HCT116 (cell line): ENCODE data around the gene LRRTM4. TPM values are rescaled to one million over a fixed set of nuclear protein-coding genes. Genes with fewer than 3 reads are reported as not detected.

ENCODE experiments used
- ATAC-seq: fragments of 200-7000 bp; cut with Tn5 transposase; 2 replicates; pipeline ENCODE4 v1.9.1; 2020; ENCODE audit warnings: mild to moderate bottlenecking, moderate library complexity
- BruUV-seq: library from RNA; stranded (reverse); fragments of 400-500 nt; replicated peaks from 2 replicates; lab custom pipeline; 2021; lab: Mats Ljungman, UMichigan
- CTCF ChIA-PET: fragments of 300-600 bp; sonication (Branson Sonifier 250); formaldehyde crosslinking; loops from one replicate; lab custom pipeline; 2021; ENCODE audit warnings: antibody characterized with exemption; lab: Charles Lee
- POLR2A ChIA-PET: fragments of 300-600, 350-600 bp; sonication (Branson Sonifier 250); formaldehyde crosslinking; loops from one replicate; lab custom pipeline; 2021; ENCODE audit warnings: antibody characterized with exemption; lab: Charles Lee
- RAD21 ChIA-PET, 2 experiments: fragments of 300-600 bp; sonication (Branson Sonifier 250); formaldehyde crosslinking; loops; one replicate each; lab custom pipeline; 2023; ENCODE audit warnings: low total read pairs in 2 of 2; ENCODE audit not compliant: uncharacterized antibody in 2 of 2, unreplicated experiment in 2 of 2, low non-redundant PET in 1 of 2; lab: Charles Lee
- DNase-seq: peaks from one replicate; pipeline ENCODE4 v3.0.0-alpha.2; 2010; ENCODE audit warnings: low read depth, low spot score
- H2AFZ ChIP-seq: fragments of 200-600 bp; shearing (Covaris generic), sonication (generic); 2 replicates; pipeline ENCODE4 v1.6.1; 2017; ENCODE audit warnings: low read depth, mixed run types, mixed read lengths, antibody characterized with exemption, low read length; ENCODE audit not compliant: poor library complexity, severe bottlenecking
- H3K27ac ChIP-seq: 2 replicates; pipeline ENCODE4 v1.5.1; 2012; ENCODE audit warnings: low read depth, low read length
- H3K27me3 ChIP-seq: fragments of 200-600 bp; sonication (generic); 2 replicates; pipeline ENCODE4 v1.6.1; 2016; ENCODE audit warnings: mixed run types, low read length, mixed read lengths; ENCODE audit not compliant: insufficient read depth
- H3K36me3 ChIP-seq, 2 experiments: fragments of 200-500 bp in 1 of 2; fragments of 200-600 bp in 1 of 2; sonication (Bioruptor generic) in 1 of 2; sonication (generic) in 1 of 2; 2 replicates each; pipeline versions ENCODE4 v1.5.1 to v1.6.1; 2014 to 2016; ENCODE audit warnings: low read length in 2 of 2, inconsistent platforms in 1 of 2, mixed read lengths in 1 of 2, mixed run types in 1 of 2; ENCODE audit not compliant: insufficient read depth in 2 of 2, control insufficient read depth in 1 of 2
- H3K4me1 ChIP-seq, 2 experiments: fragments of 200-600 bp in 1 of 2; sonication (generic) in 1 of 2; 2 replicates each; pipeline versions ENCODE4 v1.5.1 to v1.6.1; 2012 to 2017; ENCODE audit warnings: low read length in 2 of 2, inconsistent platforms in 1 of 2, mild to moderate bottlenecking in 1 of 2, mixed read lengths in 1 of 2, mixed run types in 1 of 2, moderate library complexity in 1 of 2; ENCODE audit not compliant: insufficient read depth in 2 of 2, control insufficient read depth in 1 of 2
- H3K4me2 ChIP-seq: fragments of 200-600 bp; sonication (generic); 2 replicates; pipeline ENCODE4 v1.6.1; 2017; ENCODE audit warnings: mixed run types, low read length, mixed read lengths
- H3K4me3 ChIP-seq, 2 experiments: fragments of 200-600 bp in 1 of 2; sonication (generic) in 1 of 2; replicated peaks in 1 of 2; 2 replicates each; pipeline ENCODE4 v1.5.1; 2011 to 2016; ENCODE audit warnings: low read length in 2 of 2, control low read depth in 1 of 2, low read depth in 1 of 2, mild to moderate bottlenecking in 1 of 2, mixed read lengths in 1 of 2, mixed run types in 1 of 2
- H3K79me2 ChIP-seq: fragments of 200-600 bp; sonication (generic); 2 replicates; pipeline ENCODE4 v1.6.1; 2017; ENCODE audit warnings: mild to moderate bottlenecking, mixed run types, low read length, moderate library complexity, mixed read lengths; ENCODE audit not compliant: insufficient read depth
- H3K9ac ChIP-seq: fragments of 200-600 bp; sonication (generic); 2 replicates; pipeline ENCODE4 v1.6.1; 2016; ENCODE audit warnings: low read length, mixed read lengths
- H3K9me2 ChIP-seq: fragments of 200-600 bp; sonication (generic), shearing (Covaris generic); 2 replicates; pipeline ENCODE4 v1.6.1; 2017; ENCODE audit warnings: mixed run types, mild to moderate bottlenecking, moderate library complexity; ENCODE audit not compliant: insufficient read depth
- H3K9me3 ChIP-seq, 2 experiments: fragments of 200-500 bp in 1 of 2; fragments of 200-600 bp in 1 of 2; sonication (Bioruptor generic) in 1 of 2; sonication (generic) in 1 of 2; 2 replicates each; pipeline ENCODE4 v1.6.1; 2014 to 2017; ENCODE audit warnings: low read length in 2 of 2, mixed read lengths in 2 of 2, inconsistent platforms in 1 of 2, low read depth in 1 of 2, mild to moderate bottlenecking in 1 of 2, mixed run types in 1 of 2, moderate library complexity in 1 of 2; ENCODE audit not compliant: control insufficient read depth in 1 of 2, insufficient read depth in 1 of 2
- H4K20me1 ChIP-seq: fragments of 200-600 bp; sonication (generic), shearing (Covaris generic); 2 replicates; pipeline ENCODE4 v1.6.1; 2017; ENCODE audit warnings: mixed run types, mild to moderate bottlenecking, moderate library complexity; ENCODE audit not compliant: insufficient read depth
- CBX3 ChIP-seq: IDR thresholded peaks from 2 replicates; pipeline ENCODE4 v1.6.1; 2012; ENCODE audit warnings: low read depth
- EGR1 ChIP-seq: IDR thresholded peaks from 2 replicates; pipeline ENCODE4 v1.6.1; 2012; ENCODE audit warnings: low read depth
- EZH2 ChIP-seq: fragments of 200-600 bp; sonication (generic); IDR thresholded peaks from 2 replicates; pipeline ENCODE4 v1.6.1; 2017; ENCODE audit warnings: antibody characterized with exemption, mixed run types
- EZH2phosphoT487 ChIP-seq: fragments of 200-600 bp; IDR thresholded peaks from 2 replicates; pipeline ENCODE4 v1.6.1; 2018; ENCODE audit warnings: antibody characterized with exemption, borderline replicate concordance
- JUND ChIP-seq: IDR thresholded peaks from 2 replicates; pipeline ENCODE4 v1.6.1; 2012
- POLR2AphosphoS5 ChIP-seq: IDR thresholded peaks from 2 replicates; pipeline ENCODE4 v1.6.1; 2011; ENCODE audit warnings: mild to moderate bottlenecking, low read depth, low read length, moderate library complexity
- RAD21 ChIP-seq: IDR thresholded peaks from 2 replicates; pipeline ENCODE4 v1.6.1; 2012; ENCODE audit warnings: low read depth, mild to moderate bottlenecking
- SRF ChIP-seq: IDR thresholded peaks from 2 replicates; pipeline ENCODE4 v1.6.1; 2012; ENCODE audit warnings: low read depth
- YY1 ChIP-seq: IDR thresholded peaks from 2 replicates; pipeline ENCODE4 v1.6.1; 2011; ENCODE audit warnings: low read length, low read depth, moderate library complexity, mild to moderate bottlenecking; ENCODE audit not compliant: insufficient replicate concordance; ENCODE audit errors: extremely low read depth
- ZFX ChIP-seq: fragments of 450-650 bp; IDR thresholded peaks from 2 replicates; pipeline ENCODE4 v1.6.1; 2017
- ZNF274 ChIP-seq: fragments of 200-500 bp; sonication (Bioruptor generic); IDR thresholded peaks from 2 replicates; pipeline ENCODE4 v1.6.1; 2014; ENCODE audit warnings: mild to moderate bottlenecking, low read depth, low read length, inconsistent platforms
- intact Hi-C: fragments of 100-400 bp; cut with micrococcal nuclease; formaldehyde crosslinking; loops from 2 replicates; pipeline ENCODE4 v1.10.0; 2022
- total RNA-seq: library from RNA; stranded (reverse); gene quantifications from one replicate; pipeline ENCODE4 v1.2.1, GENCODE V29; 2021; ENCODE audit not compliant: unreplicated experiment
- TF ChIP-seq, protein P1 (sequence below), 3 experiments: fragments of 200-600 bp in 1 of 3; sonication (generic) in 1 of 3; IDR thresholded peaks in 2 of 3; conservative IDR thresholded peaks in 1 of 3; 2 replicates each; pipeline ENCODE4 v1.5.1; 2012 to 2017; ENCODE audit warnings: low read depth in 2 of 3, low read length in 2 of 3, antibody characterized with exemption in 1 of 3, borderline replicate concordance in 1 of 3, control low read depth in 1 of 3, mild to moderate bottlenecking in 1 of 3, mixed read lengths in 1 of 3, mixed run types in 1 of 3, moderate library complexity in 1 of 3; ENCODE audit not compliant: insufficient read depth in 1 of 3
- TF ChIP-seq, protein P2 (sequence below): IDR thresholded peaks from 2 replicates; pipeline ENCODE4 v1.6.1; 2011; ENCODE audit warnings: mild to moderate bottlenecking, low read length, moderate library complexity; ENCODE audit not compliant: insufficient replicate concordance; ENCODE audit errors: extremely low read depth
- TF ChIP-seq, protein P3 (sequence below): IDR thresholded peaks from 2 replicates; pipeline ENCODE4 v1.6.1; 2012; ENCODE audit warnings: low read depth
- TF ChIP-seq, protein P4 (sequence below): IDR thresholded peaks from 2 replicates; pipeline ENCODE4 v1.6.1; 2012

LRRTM4 gene
- total RNA-seq, 1 experiment from 2014 or later, result 0.25 TPM

DNA sequence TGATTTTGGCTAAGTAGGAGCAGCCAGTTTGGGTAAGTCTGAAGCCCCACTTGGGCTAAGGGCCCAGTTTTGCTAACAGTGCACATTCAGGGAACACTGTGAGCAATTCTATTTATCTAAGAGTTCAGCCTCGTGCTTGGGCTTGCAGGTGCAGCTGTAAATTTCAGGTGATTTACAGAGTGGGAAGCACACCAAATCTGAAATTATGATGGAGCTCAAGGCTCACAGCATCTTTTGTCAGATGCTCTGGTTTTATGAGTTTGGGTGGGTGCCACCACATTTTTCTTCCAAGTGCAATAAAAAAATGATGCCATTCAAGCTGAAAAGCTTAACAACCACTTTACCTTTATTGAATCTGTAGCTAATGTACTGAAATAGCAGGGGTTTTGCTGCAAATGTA is 671.2 kb downstream of the LRRTM4 start (continued):
- TF ChIP-seq, protein P1, sequence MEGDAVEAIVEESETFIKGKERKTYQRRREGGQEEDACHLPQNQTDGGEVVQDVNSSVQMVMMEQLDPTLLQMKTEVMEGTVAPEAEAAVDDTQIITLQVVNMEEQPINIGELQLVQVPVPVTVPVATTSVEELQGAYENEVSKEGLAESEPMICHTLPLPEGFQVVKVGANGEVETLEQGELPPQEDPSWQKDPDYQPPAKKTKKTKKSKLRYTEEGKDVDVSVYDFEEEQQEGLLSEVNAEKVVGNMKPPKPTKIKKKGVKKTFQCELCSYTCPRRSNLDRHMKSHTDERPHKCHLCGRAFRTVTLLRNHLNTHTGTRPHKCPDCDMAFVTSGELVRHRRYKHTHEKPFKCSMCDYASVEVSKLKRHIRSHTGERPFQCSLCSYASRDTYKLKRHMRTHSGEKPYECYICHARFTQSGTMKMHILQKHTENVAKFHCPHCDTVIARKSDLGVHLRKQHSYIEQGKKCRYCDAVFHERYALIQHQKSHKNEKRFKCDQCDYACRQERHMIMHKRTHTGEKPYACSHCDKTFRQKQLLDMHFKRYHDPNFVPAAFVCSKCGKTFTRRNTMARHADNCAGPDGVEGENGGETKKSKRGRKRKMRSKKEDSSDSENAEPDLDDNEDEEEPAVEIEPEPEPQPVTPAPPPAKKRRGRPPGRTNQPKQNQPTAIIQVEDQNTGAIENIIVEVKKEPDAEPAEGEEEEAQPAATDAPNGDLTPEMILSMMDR (IDR thresholded peaks at IDR 0.05 in 2 of 3, conservative IDR thresholded peaks at IDR 0.05 in 1 of 3; ENCODE audit: borderline replicate concordance in 1 of 3, insufficient read depth in 1 of 3, low read depth in 2 of 3, low read length in 2 of 3), result no peak
- no peak for TF ChIP-seq JUND
- no peak for TF ChIP-seq EZH2phosphoT487
- no peak for TF ChIP-seq SRF
- TF ChIP-seq ZFX, result no peak
- TF ChIP-seq, protein P2, sequence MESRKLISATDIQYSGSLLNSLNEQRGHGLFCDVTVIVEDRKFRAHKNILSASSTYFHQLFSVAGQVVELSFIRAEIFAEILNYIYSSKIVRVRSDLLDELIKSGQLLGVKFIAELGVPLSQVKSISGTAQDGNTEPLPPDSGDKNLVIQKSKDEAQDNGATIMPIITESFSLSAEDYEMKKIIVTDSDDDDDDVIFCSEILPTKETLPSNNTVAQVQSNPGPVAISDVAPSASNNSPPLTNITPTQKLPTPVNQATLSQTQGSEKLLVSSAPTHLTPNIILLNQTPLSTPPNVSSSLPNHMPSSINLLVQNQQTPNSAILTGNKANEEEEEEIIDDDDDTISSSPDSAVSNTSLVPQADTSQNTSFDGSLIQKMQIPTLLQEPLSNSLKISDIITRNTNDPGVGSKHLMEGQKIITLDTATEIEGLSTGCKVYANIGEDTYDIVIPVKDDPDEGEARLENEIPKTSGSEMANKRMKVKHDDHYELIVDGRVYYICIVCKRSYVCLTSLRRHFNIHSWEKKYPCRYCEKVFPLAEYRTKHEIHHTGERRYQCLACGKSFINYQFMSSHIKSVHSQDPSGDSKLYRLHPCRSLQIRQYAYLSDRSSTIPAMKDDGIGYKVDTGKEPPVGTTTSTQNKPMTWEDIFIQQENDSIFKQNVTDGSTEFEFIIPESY, result no peak

DNA sequence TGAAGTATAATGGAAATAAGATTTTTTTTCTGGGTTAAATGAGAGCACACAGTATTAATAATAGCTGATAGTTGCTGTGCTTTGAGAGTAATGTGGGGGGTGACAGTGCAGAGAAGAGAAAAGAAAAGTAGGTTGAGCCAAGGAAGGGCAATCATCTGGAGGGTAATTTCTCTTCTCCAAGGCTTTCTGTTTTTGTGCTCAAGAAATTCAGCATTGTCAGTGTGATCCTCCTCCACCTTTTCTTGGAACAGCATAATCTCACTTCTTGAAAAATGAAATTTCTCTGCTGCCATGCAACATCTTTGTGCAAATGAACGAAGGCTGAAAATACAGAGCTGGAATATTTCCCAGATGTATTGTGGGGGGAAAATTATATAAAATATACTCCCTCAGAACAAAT is 673.1 kb downstream of the LRRTM4 start:
- no TSS peak for BruUV-seq
- Histone ChIP-seq H3K27ac (no peak overlapping the region), H3K27me3 (no peaks in the 10 kb centered on the region), H3K4me3 (no peak overlapping the region), H2AFZ (no peak overlapping the region), H3K9me2 (no peaks in the 10 kb centered on the region), H3K36me3 (no peaks in the 10 kb centered on the region), H3K79me2 (no peaks in the 10 kb centered on the region), H3K4me1 (no peaks in the 10 kb centered on the region), H4K20me1 (no peaks in the 10 kb centered on the region), H3K9me3 (peaks cover 6 to 23% of the 10 kb centered on the region in 2 experiments; a peak in 2 of 4 replicates), H3K4me2 (no peak overlapping the region), H3K9ac (no peak overlapping the region)
- CTCF ChIA-PET, result no interaction called here
- DNase-seq (no peak), ATAC-seq (no peak)
- RAD21 ChIA-PET, result no interaction called here
- TF ChIP-seq EZH2 (no peak), POLR2AphosphoS5 (no peak), CBX3 (no peak), YY1 (no peak), ZNF274 (no peak), EGR1 (no peak), RAD21 (no peak)
- TF ChIP-seq, protein P3, sequence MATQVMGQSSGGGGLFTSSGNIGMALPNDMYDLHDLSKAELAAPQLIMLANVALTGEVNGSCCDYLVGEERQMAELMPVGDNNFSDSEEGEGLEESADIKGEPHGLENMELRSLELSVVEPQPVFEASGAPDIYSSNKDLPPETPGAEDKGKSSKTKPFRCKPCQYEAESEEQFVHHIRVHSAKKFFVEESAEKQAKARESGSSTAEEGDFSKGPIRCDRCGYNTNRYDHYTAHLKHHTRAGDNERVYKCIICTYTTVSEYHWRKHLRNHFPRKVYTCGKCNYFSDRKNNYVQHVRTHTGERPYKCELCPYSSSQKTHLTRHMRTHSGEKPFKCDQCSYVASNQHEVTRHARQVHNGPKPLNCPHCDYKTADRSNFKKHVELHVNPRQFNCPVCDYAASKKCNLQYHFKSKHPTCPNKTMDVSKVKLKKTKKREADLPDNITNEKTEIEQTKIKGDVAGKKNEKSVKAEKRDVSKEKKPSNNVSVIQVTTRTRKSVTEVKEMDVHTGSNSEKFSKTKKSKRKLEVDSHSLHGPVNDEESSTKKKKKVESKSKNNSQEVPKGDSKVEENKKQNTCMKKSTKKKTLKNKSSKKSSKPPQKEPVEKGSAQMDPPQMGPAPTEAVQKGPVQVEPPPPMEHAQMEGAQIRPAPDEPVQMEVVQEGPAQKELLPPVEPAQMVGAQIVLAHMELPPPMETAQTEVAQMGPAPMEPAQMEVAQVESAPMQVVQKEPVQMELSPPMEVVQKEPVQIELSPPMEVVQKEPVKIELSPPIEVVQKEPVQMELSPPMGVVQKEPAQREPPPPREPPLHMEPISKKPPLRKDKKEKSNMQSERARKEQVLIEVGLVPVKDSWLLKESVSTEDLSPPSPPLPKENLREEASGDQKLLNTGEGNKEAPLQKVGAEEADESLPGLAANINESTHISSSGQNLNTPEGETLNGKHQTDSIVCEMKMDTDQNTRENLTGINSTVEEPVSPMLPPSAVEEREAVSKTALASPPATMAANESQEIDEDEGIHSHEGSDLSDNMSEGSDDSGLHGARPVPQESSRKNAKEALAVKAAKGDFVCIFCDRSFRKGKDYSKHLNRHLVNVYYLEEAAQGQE, result no peak
- TF ChIP-seq, protein P4, sequence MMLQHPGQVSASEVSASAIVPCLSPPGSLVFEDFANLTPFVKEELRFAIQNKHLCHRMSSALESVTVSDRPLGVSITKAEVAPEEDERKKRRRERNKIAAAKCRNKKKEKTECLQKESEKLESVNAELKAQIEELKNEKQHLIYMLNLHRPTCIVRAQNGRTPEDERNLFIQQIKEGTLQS, result no peak
- POLR2A ChIA-PET, result no interaction called here
- intact Hi-C loops, result no loop called here
